HG02798 (cell line): Measurements from ENCODE around the gene NPHP3.
A peak's percentile ranks its signal among the peaks of the same experiment; 100 is the strongest.
"Not testable (repeated sequence)": the region's sequence is repeated elsewhere in the genome, so short reads cannot be mapped to it uniquely, and the experiment has no call there.

Source experiments
- ATAC-seq: cut with Tn5 transposase; IDR thresholded peaks from one replicate; pipeline ENCODE4 v1.9.1; 2021; ENCODE audit warnings: mild to moderate bottlenecking; ENCODE audit not compliant: unreplicated experiment, poor library complexity

NPHP3 gene

DNA sequence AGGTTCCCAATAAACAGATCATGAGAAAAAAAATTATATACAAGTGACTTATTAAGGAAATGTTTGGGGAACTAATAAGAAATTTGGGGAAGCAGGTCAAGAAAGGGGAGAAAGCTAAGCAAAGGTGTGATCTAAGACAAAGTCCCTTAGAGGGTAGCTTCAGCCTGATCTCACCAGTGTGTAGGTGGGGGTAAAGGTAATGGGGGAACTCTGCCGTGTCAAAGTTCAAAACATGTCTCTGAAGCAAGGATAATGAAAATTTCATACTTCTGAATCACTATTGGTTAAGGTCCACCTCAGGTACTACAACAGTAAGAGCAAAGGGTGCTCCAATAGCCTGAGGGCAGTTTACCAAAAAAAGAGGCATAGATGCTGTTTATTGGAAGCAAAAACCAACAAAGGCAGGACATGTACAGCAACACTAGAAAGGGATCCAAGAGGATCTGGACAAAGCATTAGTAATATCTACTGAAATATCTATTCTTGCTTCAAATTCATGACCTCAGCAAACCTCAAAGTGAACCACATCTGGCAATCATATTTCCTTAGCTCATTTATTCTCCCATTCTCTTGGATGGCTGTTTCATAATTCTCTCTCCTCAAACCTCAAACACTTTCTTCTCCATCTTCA lies 69.5 kb downstream of the NPHP3 start:
- no peak for ATAC-seq

DNA sequence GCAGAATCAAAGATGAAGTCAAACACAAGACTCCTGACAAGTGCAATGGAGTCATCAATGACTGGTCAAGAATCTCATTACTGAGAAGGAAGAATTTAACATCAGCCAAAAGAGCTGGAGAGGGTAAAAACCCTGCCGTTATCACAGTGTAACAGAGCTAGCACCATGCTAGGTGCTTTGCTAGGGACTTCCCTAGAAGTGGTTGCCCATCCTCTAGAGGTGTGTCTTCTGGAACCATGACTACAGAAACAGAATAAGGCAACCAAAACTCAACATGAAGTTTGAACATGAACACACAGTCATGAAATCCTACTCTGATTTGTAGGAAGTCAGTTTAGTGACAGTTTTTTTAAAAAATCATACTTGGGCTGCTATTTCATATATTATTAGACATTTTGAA lies 72.1 kb downstream of the NPHP3 start:
- ATAC-seq, result peak; percentile 44

DNA sequence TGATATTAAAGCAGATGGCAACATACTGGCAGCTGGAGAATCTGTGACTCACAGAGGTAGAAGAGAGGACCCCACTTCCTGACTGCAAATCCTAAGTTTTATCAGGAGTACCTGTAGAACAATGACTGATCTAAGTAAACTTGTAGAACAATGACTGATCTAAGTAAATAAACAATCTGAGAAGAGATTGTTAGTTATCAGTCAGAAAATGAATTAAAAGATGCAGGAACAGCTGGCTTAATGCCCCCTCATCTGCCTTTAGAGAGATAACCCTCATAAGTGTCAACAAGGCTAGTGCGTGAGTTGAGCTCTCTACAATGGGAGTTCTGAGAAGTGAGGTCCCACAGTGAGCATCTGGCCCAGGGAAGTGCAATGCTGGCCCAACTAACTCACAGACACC lies 77.2 kb downstream of the NPHP3 start:
- no peak for ATAC-seq

DNA sequence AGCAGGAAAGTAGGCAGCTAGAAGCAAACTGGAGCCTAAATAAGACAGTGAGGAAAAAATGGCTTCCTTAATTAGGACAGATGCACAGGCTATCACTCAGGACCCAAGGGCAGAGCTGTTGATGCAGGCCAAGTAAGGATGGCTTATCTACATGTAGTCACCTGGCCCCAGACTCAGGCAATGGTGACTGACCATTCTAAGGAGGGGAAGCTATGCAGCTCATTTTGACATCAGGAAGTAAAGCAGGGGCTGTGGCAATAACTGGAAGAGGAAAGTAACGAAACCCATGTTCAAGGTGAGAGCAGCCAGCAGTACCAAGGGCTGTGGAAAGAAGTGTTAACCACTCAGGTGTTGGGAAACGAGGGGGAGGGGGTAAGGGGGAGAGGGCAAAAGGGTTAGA lies 78.8 kb downstream of the NPHP3 start:
- no peak for ATAC-seq

DNA sequence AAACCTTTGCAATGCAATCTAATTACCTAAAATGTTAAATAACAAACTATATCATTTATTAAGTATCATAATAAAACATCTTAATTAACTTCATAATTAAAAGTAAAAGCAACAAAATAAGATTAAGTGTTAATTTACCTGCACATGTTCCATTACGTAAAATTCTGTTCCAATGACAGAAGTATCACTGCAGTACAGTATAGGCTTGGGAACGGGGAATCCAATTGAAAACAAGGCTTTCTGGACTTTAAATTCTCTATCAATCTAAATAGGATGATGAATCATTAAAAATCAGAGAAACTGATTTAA lies 79.7 kb downstream of the NPHP3 start:
- no peak for ATAC-seq

DNA sequence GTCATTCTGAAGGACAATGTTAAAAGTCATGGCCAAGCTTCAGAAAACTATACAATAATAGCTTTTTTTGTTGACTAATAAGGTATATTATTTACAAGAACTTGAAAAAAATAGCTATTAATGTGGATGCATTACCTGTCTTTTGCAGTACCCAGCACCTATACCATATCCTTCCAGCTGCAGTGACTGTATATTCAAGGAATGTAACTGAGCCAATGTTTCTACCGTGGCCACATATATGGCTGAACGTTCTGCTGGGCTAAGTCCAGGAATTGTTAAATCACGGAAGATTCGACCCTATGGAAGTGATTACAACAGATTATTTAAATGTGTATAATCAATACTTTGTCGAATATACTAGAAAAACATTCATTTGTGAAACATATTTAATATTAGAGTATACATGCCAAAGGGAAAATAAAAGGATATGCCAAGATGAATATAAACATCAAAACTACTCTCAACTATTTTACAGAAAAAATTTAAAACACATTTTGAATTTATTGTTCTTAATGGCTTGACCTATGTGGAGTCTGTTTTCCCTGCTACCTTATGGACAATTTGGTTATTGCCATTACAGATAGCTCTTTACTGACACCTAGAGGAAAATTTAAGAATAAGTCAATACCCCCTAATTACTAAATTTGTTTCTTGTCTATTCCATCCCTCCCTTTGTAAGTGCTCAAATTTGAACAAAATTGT lies 80.2 kb downstream of the NPHP3 start:
- ATAC-seq, result no peak

DNA sequence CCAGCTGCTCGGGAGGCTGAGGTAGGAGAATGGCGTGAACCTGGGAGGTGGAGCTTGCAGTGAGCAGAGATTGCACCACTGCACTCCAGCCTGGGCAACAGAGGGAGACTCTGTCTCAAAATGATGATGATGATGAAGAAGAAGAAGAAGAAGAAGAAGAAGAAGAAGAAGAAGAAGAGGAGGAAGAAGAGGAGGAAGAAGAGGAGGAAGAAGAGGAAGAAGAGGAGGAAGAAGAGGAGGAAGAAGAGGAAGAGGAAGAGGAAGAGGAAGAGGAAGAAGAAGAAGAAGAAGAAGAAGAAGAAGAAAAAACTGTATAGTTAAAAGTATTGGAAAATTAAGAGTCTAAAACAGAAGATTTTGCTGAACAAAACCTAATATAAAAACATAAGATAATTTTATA lies 80.8 kb downstream of the NPHP3 start:
- ATAC-seq, result not testable (repeated sequence)

DNA sequence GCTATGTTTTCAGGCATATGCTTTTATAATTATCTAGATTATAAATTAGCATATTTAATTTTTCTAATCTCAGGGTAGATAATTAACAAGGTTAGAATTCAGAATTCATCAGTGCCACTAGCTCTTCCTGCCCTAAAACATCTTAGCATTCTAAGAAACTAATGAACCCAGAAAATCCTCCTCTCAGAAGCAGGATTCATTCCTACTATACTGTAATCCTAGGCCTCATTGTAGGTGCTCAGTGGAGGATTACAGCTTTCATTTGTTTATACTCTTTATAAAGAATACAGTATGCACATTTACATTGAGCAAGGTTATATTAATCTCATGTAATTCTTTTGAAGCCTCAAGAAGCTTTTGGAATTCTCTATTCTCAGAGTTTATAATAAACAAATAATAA lies 83.5 kb downstream of the NPHP3 start:
- ATAC-seq, result no peak

DNA sequence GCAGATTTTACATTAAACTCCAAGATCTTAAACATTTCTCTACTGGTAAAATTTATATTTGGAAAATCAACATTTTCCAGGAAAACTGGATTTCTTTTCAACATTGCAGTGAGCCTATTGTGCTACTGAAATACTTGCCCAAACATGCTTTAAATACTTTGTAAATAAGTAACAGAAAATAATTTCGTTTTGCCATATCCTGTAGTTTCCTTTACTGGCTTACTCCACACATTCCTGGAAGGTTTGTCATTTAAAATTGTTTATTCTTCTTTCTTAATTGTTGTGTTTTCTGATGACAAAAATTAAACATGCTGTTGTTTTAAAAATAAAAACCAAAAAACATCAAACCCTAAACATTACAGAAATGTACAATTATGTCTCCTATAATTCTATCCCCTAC lies 84.6 kb downstream of the NPHP3 start:
- ATAC-seq, result no peak

DNA sequence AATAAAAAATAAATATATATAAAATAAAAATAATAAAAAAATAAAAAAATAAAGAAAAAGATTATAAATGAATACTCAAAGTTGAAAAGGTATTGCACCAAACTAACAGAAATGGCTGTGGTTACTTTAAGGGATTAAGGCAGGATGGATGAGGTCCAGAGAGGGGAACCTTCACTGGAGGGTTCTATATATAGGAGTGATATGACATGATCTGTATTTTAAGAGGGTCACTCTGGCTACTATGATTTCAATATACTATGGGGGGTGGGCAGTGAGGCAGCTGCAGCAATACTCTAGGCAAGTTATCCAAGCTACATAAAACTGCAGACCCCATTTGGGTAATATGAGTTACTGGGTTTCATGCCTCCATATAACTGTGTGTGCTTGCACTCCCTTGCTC lies 87.2 kb downstream of the NPHP3 start:
- ATAC-seq, result no peak
